Activated CD4-positive, alpha-beta T cell treated with anti-CD3 and anti-CD28 coated beads for 48 hours (primary cell): ENCODE results near the gene PPIP5K2.
"Not testable (repeated sequence)": the region's sequence is repeated elsewhere in the genome, so short reads cannot be mapped to it uniquely, and the experiment has no call there.

ENCODE experiments used
- DNase-seq: peaks from one replicate; pipeline ENCODE4 v3.0.0-alpha.2; 2020

The PPIP5K2 gene

GRCh38 chr5:103126557-103126956 is 6.5 kb downstream of the PPIP5K2 start:
- DNase-seq, result no peak

DNA sequence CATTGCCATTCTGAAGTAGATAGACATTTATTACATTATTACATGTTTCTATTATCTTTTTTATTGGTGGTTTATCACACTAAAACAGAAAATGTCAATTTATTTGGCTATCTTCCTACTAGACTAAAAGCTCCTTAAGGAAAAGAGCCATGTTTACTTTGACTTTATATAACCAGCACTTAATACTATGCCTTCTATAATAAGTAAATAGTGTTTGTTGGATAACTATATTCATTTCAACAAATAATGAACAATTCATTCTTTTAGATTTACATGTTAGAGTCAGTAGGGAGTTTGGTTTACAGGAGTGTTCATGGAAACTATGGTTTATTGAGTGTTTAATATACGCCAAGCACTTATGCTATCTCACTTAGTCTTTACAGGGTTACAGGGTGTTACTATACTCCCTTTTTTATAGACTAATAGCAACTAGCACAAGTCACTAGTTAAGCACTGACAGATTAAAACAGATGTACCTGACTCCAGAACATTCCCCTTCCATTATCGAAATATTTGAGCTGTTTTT is 7.3 kb downstream of the PPIP5K2 start:
- no peak for DNase-seq

- no peak for DNase-seq
These were observed 8.1 kb downstream of the PPIP5K2 start for GRCh38 chr5:103128202-103128601.

- DNase-seq, result no peak
These were observed 12.6 kb downstream of the PPIP5K2 start for GRCh38 chr5:103132684-103133083.

GRCh38 chr5:103133231-103133630 is 13.1 kb downstream of the PPIP5K2 start:
- no peak for DNase-seq

DNA sequence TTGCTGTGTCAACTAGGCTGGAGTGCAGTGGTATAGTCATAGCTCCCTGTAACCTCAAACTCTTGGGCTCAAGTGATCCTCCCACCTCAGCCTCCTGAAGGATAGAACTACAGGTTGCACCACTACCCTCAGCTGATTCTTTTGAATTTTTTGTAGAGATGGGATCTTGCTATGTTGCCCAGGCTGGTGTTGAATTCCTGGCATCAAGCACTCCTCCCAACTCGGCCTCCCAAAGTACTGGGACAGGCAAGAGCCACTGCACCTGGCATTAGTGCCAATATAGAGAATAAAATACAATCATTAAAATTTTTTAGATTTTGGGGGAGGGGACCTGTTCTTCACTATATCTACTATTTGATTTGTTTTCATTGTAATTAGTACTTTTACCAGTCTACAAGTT is 15.4 kb downstream of the PPIP5K2 start:
- DNase-seq, result no peak

GRCh38 chr5:103138202-103138690 is 18.1 kb downstream of the PPIP5K2 start:
- DNase-seq, result no peak

DNA sequence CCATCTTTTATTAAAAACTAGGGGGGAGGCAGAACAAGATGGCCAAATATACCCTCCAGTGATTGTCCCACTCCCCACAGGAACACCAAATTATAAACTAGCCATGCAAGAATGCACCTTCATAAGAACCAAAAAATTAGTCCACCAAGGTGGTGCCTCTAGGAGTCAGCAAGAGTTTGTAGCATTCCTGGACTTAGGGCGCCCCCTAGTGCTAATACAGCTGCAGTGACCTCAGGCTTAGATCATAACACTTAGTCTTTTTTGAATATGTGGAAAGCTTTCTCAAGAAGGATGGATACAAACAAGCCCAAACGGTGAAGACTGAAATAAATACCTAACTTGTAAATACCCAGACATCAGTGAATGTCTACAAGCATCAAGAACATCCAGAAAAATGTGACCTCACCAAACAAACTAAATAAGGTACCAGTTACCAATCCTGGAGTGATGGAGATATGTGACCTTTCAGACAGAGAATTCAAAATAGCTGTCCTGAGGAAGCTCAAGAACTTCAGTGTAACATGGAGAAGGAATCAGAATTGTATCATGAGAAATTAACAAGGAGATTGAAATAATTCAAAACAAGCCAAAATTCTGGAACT is 19.3 kb downstream of the PPIP5K2 start:
- DNase-seq, result peak; percentile 84

- not testable (repeated sequence) for DNase-seq
These were observed 22.0 kb downstream of the PPIP5K2 start for GRCh38 chr5:103142132-103142531.

GRCh38 chr5:103145196-103145595 is 25.1 kb downstream of the PPIP5K2 start:
- no peak for DNase-seq

- DNase-seq, result no peak
These were observed 28.1 kb downstream of the PPIP5K2 start for GRCh38 chr5:103148213-103148612.

GRCh38 chr5:103151156-103151555 is 31.1 kb downstream of the PPIP5K2 start:
- no peak for DNase-seq

GRCh38 chr5:103166706-103167105 is 46.6 kb downstream of the PPIP5K2 start:
- DNase-seq, result no peak

DNA sequence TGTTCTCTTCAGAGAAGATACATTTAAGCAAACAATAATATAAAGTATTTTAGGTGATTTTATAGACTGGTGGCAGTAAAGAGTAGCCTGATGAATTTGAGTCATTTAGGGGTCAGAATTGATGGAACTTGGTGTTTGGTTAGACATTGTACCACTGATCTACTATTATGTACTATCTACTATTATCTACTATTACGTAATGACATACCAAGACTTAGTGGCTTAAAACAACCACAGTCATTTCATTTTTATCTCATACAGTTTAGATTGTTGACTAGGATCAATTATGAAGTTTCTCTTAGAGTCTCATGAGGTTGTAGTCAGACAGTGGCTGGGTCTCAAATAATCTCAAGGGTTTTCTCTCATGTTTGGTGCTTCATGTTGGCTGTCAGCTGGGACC is 54.0 kb downstream of the PPIP5K2 start:
- DNase-seq, result no peak

- no peak for DNase-seq
These were observed 57.4 kb downstream of the PPIP5K2 start for GRCh38 chr5:103177543-103177942.

GRCh38 chr5:103178167-103178566 is 58.1 kb downstream of the PPIP5K2 start:
- DNase-seq, result no peak

GRCh38 chr5:103186152-103186551 is 66.1 kb downstream of the PPIP5K2 start:
- DNase-seq, result no peak

GRCh38 chr5:103188436-103188835 is 68.3 kb downstream of the PPIP5K2 start:
- DNase-seq, result no peak

DNA sequence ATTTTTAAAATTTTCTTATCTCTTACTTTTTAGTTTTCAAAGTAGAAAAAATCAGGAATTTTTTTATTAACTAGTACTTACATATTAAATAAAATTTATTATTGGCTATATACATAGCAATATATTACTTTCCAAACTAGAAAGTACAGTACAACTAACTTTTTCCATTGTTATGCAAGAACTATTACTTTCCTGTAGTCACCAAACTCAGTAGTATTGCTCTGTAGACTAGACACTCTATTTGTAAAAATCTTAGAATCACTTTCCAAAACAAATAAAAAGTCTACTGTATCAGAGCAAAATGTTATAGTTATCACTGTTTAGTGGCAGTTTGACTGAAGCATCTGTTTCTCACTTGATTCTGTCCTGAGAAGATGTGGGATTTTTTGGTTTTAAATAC is 83.1 kb downstream of the PPIP5K2 start:
- no peak for DNase-seq

GRCh38 chr5:103204990-103205389 is 84.9 kb downstream of the PPIP5K2 start:
- not testable (repeated sequence) for DNase-seq

- no peak for DNase-seq
These were observed 86.0 kb downstream of the PPIP5K2 start for GRCh38 chr5:103205991-103206700.

- no peak for DNase-seq
These were observed 86.9 kb downstream of the PPIP5K2 start for GRCh38 chr5:103207011-103207410.

DNA sequence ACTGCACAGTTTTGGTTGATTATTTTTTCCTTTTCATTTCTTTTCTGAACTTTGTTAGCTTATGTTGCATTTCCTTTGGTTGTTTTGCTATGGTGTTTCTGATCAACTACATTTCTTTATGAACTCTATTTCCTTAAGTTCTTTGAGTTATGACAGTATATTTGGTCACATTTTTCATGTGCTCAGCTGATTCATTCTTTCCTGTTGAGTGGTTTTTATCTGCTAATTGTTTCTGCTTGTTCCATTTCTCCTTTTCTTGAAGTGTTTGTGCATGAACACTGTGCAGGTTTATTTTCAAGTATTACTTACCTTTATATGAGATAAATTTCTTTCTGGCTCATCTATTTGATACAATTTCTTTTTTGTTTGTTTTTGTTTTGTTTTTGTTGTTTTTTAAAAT is 87.6 kb downstream of the PPIP5K2 start:
- no peak for DNase-seq

- no peak for DNase-seq
These were observed 88.4 kb downstream of the PPIP5K2 start for GRCh38 chr5:103208460-103208859.
